22Rv1 (cell line): ENCODE measurements around the gene NCKAP5.

Source experiments
- H3K27ac ChIP-seq: fragments of 450-650 bp; 2 replicates; pipeline ENCODE4 v1.5.1; 2017
- ZFX ChIP-seq: fragments of 450-650 bp; IDR thresholded peaks from 2 replicates; pipeline ENCODE4 v1.6.1; 2017; ENCODE audit warnings: antibody characterized with exemption, borderline replicate concordance
- TF ChIP-seq, protein P1 (sequence below): fragments of 450-650 bp; IDR thresholded peaks from 2 replicates; pipeline ENCODE4 v1.5.1; 2017; ENCODE audit warnings: mild to moderate bottlenecking

The NCKAP5 gene

GRCh38 chr2:133489146-133489545 is 79.1 kb downstream of the NCKAP5 start:
- TF ChIP-seq, protein P1, sequence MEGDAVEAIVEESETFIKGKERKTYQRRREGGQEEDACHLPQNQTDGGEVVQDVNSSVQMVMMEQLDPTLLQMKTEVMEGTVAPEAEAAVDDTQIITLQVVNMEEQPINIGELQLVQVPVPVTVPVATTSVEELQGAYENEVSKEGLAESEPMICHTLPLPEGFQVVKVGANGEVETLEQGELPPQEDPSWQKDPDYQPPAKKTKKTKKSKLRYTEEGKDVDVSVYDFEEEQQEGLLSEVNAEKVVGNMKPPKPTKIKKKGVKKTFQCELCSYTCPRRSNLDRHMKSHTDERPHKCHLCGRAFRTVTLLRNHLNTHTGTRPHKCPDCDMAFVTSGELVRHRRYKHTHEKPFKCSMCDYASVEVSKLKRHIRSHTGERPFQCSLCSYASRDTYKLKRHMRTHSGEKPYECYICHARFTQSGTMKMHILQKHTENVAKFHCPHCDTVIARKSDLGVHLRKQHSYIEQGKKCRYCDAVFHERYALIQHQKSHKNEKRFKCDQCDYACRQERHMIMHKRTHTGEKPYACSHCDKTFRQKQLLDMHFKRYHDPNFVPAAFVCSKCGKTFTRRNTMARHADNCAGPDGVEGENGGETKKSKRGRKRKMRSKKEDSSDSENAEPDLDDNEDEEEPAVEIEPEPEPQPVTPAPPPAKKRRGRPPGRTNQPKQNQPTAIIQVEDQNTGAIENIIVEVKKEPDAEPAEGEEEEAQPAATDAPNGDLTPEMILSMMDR = no peak
- no peak for TF ChIP-seq ZFX
- H3K27ac ChIP-seq = no peak overlapping the region

- TF ChIP-seq, protein P1 = no peak
- no peak for TF ChIP-seq ZFX
Observed at GRCh38 chr2:133486771-133487191, 81.5 kb downstream of the NCKAP5 start.

GRCh38 chr2:133485868-133486267 is 82.4 kb downstream of the NCKAP5 start:
- no peak overlapping the region for H3K27ac ChIP-seq
- no peak for TF ChIP-seq ZFX

More at GRCh38 chr2:133486771-133487191, 81.5 kb downstream of the NCKAP5 start:
- no peak overlapping the region for H3K27ac ChIP-seq

DNA sequence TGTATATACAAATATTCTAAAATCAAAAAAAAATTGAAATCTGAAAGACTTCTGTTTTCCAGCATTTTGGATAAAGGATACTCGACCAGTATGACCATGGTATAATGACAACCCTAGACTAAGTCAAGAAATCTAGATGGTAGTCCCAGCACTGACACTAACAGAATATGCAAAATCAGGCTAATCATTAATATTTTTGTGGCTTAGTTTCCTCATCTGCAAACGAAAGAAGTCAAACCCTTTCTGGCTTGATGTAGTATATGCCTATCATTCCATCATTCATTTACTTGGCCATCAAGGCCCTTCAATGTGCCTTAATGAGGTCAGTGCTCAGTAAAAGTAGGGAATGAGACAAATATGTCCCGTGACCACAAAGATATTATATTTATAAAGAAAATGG is 83.5 kb downstream of the NCKAP5 start:
- no peak for TF ChIP-seq ZFX
- TF ChIP-seq, protein P1 = no peak
- no peak overlapping the region for H3K27ac ChIP-seq

DNA sequence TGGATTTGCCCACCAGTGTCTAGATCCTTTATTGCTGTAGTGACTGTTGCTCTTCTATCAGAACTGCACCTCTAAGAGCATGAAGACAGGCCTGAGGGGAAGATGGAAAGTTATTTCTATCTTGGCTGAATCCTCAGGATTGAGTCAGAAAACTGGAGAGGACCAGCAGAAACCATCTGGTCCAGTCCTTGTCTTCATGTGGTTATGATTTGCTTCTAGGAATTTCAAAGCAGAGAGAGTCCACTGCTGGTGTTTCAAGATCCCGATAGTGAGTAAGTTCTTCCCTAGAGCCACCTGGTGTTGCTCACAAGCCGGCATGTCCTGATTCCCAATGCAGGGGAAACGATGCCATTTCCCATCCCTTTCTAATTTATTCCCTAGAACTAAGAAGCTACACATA is 84.2 kb downstream of the NCKAP5 start:
- TF ChIP-seq, protein P1 = no peak
- TF ChIP-seq ZFX = no peak

DNA sequence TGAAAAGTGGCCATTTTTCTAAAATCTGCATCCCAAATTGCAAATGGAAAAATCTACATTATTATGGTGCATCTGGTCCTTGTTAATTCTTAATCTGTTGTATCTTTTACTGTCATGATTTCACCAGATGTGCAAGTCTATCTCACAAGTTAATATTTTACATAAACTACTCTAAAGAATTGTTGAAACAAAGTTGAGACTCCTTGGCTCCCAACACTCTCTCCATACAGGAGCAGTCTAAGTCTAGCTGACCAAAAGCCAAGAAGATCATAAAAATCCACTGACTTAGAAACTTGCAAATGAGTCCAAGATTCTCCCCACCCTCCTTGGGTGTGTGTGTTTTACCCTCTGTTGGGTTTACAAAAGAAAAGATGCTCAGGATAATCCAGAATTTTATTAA is 85.1 kb downstream of the NCKAP5 start:
- no peak overlapping the region for H3K27ac ChIP-seq
- no peak for TF ChIP-seq ZFX
- TF ChIP-seq, protein P1 = no peak

More for the DNA sequence above, 84.2 kb downstream of the NCKAP5 start:
- no peak overlapping the region for H3K27ac ChIP-seq

GRCh38 chr2:133480707-133481429 is 87.4 kb downstream of the NCKAP5 start:
- H3K27ac ChIP-seq = no peak overlapping the region
- no peak for TF ChIP-seq ZFX
- TF ChIP-seq, protein P1 = no peak

DNA sequence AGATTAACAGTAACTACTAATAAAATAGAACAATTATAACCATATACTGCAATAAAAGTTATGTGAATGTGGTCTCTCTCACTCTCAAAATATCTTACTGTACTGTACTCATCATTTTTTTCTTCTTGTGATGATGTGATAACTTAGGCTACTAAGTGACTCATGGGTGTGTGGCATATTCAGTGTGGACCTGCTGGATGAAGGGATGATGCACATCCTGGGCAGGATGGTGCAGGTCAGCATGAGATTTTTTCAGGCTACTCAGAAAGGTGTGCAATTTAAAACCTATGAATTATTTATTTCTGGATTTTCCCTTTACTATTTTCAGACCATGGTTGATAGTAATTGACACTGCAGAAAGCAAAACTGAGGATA is 90.7 kb downstream of the NCKAP5 start:
- H3K27ac ChIP-seq = no peak overlapping the region
- no peak for TF ChIP-seq ZFX
- TF ChIP-seq, protein P1 = no peak
